Measurements from ENCODE around the gene MCRIP2. TPM values are rescaled to one million over a fixed set of nuclear protein-coding genes. Genes with fewer than 3 reads are reported as not detected.

Gene MCRIP2
- total and polyA plus RNA-seq, 9 of the 15 experiments (the other 6 are each of a cell fraction or from before 2014, with no cell fraction given) = 0.80 to 120 (median 35.2) TPM

DNA sequence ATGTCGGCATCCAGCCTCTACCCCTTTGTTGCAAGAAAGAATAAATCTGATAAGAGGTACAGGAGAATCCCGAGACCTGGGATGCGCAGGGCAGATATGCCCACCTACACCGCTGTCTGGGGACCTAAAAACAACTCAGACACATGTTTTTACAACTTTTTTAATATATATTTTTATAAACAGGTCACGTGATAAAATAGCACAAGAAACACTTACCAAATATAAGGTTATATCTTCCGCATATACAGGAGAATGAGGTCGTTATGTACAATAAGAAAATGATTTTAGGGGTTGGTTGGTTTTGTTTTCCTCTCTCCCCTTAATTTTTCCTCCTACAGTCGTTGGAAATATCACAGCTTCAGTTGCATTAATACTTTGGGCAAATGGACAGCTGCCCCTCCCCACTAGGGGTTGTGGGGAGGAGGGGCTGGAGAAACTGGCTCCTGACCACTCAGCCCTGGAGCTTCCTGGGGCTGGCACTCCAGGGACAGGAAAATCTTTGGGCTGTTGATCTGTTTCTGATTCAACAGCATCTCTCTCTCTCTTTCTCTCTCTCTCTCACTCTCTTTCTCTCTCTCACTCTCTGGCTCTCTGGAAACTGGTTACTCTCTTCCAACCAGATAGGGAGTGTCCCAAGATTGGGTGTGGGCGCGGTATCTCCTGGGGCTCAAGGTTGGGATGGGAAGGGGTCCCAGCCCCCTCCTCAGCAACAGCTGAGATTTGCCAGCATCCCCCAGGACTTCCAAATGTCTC lies 50.9 kb downstream of the MCRIP2 start:
- DNase-seq (ENCODE audit: extremely low read depth in 1 of 4, low spot score in 3 of 4) (peak in 1 of 4 experiments; percentile 7), ATAC-seq (no peak), FAIRE-seq (peak; percentile 57)
- Histone ChIP-seq H3K4me2 (ENCODE audit: insufficient read depth, low read length) (no peak overlapping the region), H3K4me1 (replicated peaks in 1 of 2; ENCODE audit: control insufficient read depth in 2 of 2, insufficient read depth in 2 of 2, low read length in 2 of 2) (peaks cover 12 to 77% of the 10 kb centered on the region in 2 experiments), H3K36me3 (ENCODE audit: control insufficient read depth, insufficient read depth, low read length) (peaks cover 12% of the 10 kb centered on the region; the same call in 2 of the 3 replicates), H3K9ac (ENCODE audit: insufficient read depth in 1 of 2, low read depth in 2 of 2, low read length in 2 of 2) (no peak overlapping the region), H3K79me2 (ENCODE audit: control insufficient read depth, insufficient read depth, low read length) (peaks cover 17% of the 10 kb centered on the region; the same call in 2 of the 3 replicates), H3K27ac (ENCODE audit: extremely low read depth, low read depth, low read length) (no peak overlapping the region), H3K9me1 (ENCODE audit: control insufficient read depth, insufficient read depth, low read length) (peaks cover 5% of the 10 kb centered on the region), H4K20me1 (replicated peaks; ENCODE audit: control insufficient read depth, insufficient read depth, low read length) (no peaks in the 10 kb centered on the region), H3K9me3 (replicated peaks; ENCODE audit: control insufficient read depth, insufficient read depth, low read depth, low read length) (no peaks in the 10 kb centered on the region), H3K4me3 (no peak overlapping the region), H2AFZ (ENCODE audit: low read depth, low read length) (no peak overlapping the region), H3K27me3 (ENCODE audit: control insufficient read depth in 2 of 2, insufficient read depth in 2 of 2, low read length in 2 of 2) (no peaks in the 10 kb centered on the region)
- in situ Hi-C loops (cut with MboI) (no loop called here), intact Hi-C loops (cut with micrococcal nuclease) (no loop called here)
- POLR2A ChIA-PET = interaction anchor here (0.9 kb wide), 1 partner anchor 14 kb away, joined by 3 read pairs; no protein-coding TSS in a partner anchor
- WGBS (ENCODE audit: insufficient coverage, low coverage, missing lambda C conversion rate) = 42% methylated on average over 9 of the region's 10 CpGs
- BruUV-seq (replicated peaks) = no TSS peak
- CTCF ChIA-PET (ENCODE audit: low intra/inter-chr PET ratio) = no interaction called here
- TF ChIP-seq SMARCC2 (IDR thresholded peaks at IDR 0.05; ENCODE audit: low read depth) (no peak), ESRRA (IDR thresholded peaks at IDR 0.05; ENCODE audit: borderline replicate concordance, low read depth) (no peak), PHB (CRISPR knock-in tag; IDR thresholded peaks at IDR 0.05) (no peak), PYGO2 (tag; IDR thresholded peaks at IDR 0.05) (no peak), SUPT5H (IDR thresholded peaks at IDR 0.05) (no peak), ZBTB7A (IDR thresholded peaks at IDR 0.05; ENCODE audit: borderline replicate concordance, control insufficient read depth, low read depth, low read length) (peak; percentile 45; the same call in 1 of the 2 replicates)
- TF ChIP-seq, protein P1, sequence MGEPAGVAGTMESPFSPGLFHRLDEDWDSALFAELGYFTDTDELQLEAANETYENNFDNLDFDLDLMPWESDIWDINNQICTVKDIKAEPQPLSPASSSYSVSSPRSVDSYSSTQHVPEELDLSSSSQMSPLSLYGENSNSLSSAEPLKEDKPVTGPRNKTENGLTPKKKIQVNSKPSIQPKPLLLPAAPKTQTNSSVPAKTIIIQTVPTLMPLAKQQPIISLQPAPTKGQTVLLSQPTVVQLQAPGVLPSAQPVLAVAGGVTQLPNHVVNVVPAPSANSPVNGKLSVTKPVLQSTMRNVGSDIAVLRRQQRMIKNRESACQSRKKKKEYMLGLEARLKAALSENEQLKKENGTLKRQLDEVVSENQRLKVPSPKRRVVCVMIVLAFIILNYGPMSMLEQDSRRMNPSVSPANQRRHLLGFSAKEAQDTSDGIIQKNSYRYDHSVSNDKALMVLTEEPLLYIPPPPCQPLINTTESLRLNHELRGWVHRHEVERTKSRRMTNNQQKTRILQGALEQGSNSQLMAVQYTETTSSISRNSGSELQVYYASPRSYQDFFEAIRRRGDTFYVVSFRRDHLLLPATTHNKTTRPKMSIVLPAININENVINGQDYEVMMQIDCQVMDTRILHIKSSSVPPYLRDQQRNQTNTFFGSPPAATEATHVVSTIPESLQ (CRISPR knock-in tag; IDR thresholded peaks at IDR 0.05) = no peak
- TF ChIP-seq, protein P2, sequence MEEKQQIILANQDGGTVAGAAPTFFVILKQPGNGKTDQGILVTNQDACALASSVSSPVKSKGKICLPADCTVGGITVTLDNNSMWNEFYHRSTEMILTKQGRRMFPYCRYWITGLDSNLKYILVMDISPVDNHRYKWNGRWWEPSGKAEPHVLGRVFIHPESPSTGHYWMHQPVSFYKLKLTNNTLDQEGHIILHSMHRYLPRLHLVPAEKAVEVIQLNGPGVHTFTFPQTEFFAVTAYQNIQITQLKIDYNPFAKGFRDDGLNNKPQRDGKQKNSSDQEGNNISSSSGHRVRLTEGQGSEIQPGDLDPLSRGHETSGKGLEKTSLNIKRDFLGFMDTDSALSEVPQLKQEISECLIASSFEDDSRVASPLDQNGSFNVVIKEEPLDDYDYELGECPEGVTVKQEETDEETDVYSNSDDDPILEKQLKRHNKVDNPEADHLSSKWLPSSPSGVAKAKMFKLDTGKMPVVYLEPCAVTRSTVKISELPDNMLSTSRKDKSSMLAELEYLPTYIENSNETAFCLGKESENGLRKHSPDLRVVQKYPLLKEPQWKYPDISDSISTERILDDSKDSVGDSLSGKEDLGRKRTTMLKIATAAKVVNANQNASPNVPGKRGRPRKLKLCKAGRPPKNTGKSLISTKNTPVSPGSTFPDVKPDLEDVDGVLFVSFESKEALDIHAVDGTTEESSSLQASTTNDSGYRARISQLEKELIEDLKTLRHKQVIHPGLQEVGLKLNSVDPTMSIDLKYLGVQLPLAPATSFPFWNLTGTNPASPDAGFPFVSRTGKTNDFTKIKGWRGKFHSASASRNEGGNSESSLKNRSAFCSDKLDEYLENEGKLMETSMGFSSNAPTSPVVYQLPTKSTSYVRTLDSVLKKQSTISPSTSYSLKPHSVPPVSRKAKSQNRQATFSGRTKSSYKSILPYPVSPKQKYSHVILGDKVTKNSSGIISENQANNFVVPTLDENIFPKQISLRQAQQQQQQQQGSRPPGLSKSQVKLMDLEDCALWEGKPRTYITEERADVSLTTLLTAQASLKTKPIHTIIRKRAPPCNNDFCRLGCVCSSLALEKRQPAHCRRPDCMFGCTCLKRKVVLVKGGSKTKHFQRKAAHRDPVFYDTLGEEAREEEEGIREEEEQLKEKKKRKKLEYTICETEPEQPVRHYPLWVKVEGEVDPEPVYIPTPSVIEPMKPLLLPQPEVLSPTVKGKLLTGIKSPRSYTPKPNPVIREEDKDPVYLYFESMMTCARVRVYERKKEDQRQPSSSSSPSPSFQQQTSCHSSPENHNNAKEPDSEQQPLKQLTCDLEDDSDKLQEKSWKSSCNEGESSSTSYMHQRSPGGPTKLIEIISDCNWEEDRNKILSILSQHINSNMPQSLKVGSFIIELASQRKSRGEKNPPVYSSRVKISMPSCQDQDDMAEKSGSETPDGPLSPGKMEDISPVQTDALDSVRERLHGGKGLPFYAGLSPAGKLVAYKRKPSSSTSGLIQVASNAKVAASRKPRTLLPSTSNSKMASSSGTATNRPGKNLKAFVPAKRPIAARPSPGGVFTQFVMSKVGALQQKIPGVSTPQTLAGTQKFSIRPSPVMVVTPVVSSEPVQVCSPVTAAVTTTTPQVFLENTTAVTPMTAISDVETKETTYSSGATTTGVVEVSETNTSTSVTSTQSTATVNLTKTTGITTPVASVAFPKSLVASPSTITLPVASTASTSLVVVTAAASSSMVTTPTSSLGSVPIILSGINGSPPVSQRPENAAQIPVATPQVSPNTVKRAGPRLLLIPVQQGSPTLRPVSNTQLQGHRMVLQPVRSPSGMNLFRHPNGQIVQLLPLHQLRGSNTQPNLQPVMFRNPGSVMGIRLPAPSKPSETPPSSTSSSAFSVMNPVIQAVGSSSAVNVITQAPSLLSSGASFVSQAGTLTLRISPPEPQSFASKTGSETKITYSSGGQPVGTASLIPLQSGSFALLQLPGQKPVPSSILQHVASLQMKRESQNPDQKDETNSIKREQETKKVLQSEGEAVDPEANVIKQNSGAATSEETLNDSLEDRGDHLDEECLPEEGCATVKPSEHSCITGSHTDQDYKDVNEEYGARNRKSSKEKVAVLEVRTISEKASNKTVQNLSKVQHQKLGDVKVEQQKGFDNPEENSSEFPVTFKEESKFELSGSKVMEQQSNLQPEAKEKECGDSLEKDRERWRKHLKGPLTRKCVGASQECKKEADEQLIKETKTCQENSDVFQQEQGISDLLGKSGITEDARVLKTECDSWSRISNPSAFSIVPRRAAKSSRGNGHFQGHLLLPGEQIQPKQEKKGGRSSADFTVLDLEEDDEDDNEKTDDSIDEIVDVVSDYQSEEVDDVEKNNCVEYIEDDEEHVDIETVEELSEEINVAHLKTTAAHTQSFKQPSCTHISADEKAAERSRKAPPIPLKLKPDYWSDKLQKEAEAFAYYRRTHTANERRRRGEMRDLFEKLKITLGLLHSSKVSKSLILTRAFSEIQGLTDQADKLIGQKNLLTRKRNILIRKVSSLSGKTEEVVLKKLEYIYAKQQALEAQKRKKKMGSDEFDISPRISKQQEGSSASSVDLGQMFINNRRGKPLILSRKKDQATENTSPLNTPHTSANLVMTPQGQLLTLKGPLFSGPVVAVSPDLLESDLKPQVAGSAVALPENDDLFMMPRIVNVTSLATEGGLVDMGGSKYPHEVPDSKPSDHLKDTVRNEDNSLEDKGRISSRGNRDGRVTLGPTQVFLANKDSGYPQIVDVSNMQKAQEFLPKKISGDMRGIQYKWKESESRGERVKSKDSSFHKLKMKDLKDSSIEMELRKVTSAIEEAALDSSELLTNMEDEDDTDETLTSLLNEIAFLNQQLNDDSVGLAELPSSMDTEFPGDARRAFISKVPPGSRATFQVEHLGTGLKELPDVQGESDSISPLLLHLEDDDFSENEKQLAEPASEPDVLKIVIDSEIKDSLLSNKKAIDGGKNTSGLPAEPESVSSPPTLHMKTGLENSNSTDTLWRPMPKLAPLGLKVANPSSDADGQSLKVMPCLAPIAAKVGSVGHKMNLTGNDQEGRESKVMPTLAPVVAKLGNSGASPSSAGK (IDR thresholded peaks at IDR 0.05) = no peak
